HAP-1 (cell line): ENCODE results near the gene LITAFD.
A peak's percentile ranks its signal among the peaks of the same experiment; 100 is the strongest.
"Not testable (repeated sequence)": the region's sequence is repeated elsewhere in the genome, so short reads cannot be mapped to it uniquely, and the experiment has no call there.

Experiments used
- DNase-seq, 2 experiments: peaks; one replicate each; pipeline ENCODE4 v3.0.0-alpha.2; 2016 to 2020; ENCODE audit warnings: low spot score in 2 of 2
- H3K27me3 ChIP-seq: fragments of 250-450 bp; sonication (Bioruptor Pico); 2 replicates; pipeline ENCODE4 v1.5.1; 2020; ENCODE audit warnings: low read depth, mild to moderate bottlenecking, moderate library complexity
- H3K36me3 ChIP-seq: fragments of 250-450 bp; sonication (Bioruptor Pico); replicated peaks from 2 replicates; pipeline ENCODE4 v1.5.1; 2020; ENCODE audit warnings: mild to moderate bottlenecking
- H3K4me1 ChIP-seq: fragments of 250-450 bp; sonication (Bioruptor Pico); 2 replicates; pipeline ENCODE4 v1.5.1; 2020; ENCODE audit warnings: mild to moderate bottlenecking
- H3K4me3 ChIP-seq: fragments of 250-450 bp; sonication (Bioruptor Pico); 2 replicates; pipeline ENCODE4 v1.5.1; 2020; ENCODE audit warnings: mild to moderate bottlenecking, moderate library complexity
- H3K9me3 ChIP-seq: fragments of 250-450 bp; sonication (Bioruptor Pico); 2 replicates; pipeline ENCODE4 v1.5.1; 2020; ENCODE audit warnings: mild to moderate bottlenecking, moderate library complexity
- in situ Hi-C: fragments of 300-500 bp; cut with MboI; formaldehyde crosslinking; loops from 3 replicates; pipeline ENCODE4 v1.14.3; 2020; ENCODE audit warnings: low sequenced_read_pairs, inconsistent platforms, mixed read lengths

LITAFD gene

DNA sequence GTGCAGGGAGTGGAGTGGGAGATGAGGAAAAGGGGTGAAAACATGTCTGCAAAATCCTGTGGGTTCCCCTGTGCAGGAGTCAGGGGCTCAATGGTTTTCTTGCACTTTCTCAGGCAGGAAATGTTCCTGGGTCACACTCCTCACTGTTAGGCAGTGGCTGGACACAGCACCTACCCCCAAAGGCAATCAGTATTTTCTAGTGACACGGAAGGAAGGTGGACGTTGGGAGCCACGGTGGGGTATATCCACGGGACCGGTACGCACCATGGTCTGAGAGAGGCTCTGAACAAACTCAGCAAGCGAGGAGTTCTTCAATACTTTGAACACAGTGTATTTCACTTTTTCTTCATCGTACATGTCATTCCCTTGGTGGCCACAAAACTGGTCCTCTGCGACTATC lies 20.9 kb downstream of the LITAFD start:
- in situ Hi-C loops: no loop called here
- no peaks in the 10 kb centered on the region for H3K9me3 ChIP-seq
- no peak for DNase-seq
- no peaks in the 10 kb centered on the region for H3K4me1 ChIP-seq
- peaks cover 98% of the 10 kb centered on the region for H3K36me3 ChIP-seq
- H3K4me3 ChIP-seq: no peak overlapping the region
- no peaks in the 10 kb centered on the region for H3K27me3 ChIP-seq

- Histone ChIP-seq H3K4me3 (no peak overlapping the region), H3K9me3 (no peaks in the 10 kb centered on the region), H3K27me3 (no peaks in the 10 kb centered on the region), H3K4me1 (no peaks in the 10 kb centered on the region), H3K36me3 (peaks cover 98% of the 10 kb centered on the region)
- no peak for DNase-seq
- in situ Hi-C loops: no loop called here
These were observed 21.9 kb downstream of the LITAFD start for GRCh38 chr16:8904018-8904430.

DNA sequence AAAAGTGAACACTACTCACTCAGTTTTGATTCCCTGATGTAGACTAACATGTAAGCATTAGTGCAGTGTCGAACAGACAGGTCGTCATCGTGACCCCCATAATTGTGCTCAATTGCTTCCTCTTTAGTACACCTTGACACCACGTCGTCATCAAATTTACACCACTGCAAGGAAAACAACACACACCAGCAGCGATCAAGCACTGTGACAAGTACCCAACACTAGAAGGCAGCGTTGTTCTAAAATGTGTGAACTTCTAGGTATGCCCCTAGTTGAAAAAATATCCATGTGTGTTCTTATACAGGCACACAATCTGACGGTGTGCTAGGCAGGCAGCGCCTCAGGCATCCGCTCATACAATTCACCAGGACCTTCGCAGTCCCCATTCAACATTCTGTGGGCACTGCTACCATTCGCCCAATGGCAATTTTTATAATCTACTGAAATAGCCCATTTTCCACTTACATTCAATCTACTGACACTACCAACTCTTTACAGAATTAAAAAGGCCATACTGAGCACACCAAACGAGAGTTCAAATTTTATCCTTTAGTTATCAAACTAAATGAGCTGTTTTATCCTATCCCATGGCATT lies 23.1 kb downstream of the LITAFD start:
- no peaks in the 10 kb centered on the region for H3K4me1 ChIP-seq
- H3K36me3 ChIP-seq: peaks cover 97% of the 10 kb centered on the region
- H3K9me3 ChIP-seq: no peaks in the 10 kb centered on the region
- DNase-seq: peak; percentile 20 to 37
- no peaks in the 10 kb centered on the region for H3K27me3 ChIP-seq
- in situ Hi-C loops: no loop called here
- no peak overlapping the region for H3K4me3 ChIP-seq

DNA sequence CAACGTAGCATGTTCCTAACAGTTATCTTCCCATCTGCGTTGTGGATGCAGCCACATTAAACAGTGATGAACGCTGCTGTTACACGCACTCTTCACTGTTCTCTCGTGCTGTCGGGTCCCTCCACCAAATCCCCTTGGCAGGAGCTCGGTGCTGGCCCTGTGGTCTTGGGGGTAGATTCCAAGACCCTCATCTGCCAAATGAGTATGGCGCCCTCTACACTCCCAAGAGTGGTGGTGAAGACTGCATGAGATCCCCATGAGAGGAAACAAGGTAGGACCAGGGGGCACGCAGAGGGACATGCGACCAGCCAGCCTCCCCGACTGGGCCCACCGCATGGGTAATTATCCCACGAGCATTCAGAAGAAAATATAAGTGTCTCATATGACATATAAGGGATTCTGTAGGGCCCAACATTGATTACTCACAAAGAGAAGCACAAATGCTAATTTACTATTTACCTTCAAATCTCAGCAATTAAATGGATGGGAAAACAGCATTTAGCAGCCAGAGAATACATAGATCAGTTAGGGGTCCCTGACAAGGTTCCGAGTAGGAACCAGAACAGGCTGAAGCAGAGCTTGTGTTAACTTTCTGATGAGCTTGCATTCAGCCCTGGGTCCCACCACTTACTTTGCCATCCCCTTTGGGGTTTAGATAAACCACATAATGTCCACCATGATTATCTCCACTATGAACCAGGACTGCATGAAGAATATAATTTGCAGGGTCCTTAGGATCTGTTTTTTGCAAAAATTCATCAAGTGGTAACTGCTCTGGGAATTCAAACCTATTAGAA lies 23.8 kb downstream of the LITAFD start:
- H3K9me3 ChIP-seq: no peaks in the 10 kb centered on the region
- in situ Hi-C loops: no loop called here
- peaks cover 97% of the 10 kb centered on the region for H3K36me3 ChIP-seq
- no peak overlapping the region for H3K4me3 ChIP-seq
- no peaks in the 10 kb centered on the region for H3K27me3 ChIP-seq
- no peak for DNase-seq
- H3K4me1 ChIP-seq: no peaks in the 10 kb centered on the region

DNA sequence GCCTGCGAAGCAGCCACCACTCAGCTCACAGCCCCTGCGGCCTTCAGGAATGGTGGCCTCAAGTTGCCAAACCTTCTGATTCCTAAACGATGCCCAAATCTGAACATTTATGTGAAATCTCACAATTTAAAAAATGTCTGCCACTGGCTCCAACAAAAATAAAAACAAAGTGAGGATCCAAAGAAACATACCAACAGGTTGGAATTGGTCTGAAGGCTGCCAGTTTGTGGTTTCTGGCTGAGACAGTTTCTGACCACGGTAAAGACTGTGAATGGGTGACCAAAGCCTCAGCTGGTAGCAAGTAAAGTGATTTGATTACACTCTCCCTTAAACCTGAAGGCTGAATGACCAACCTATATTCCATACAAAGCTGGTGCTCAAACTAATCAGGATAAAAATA lies 24.9 kb downstream of the LITAFD start:
- in situ Hi-C loops: no loop called here
- no peak overlapping the region for H3K4me3 ChIP-seq
- no peaks in the 10 kb centered on the region for H3K27me3 ChIP-seq
- no peaks in the 10 kb centered on the region for H3K9me3 ChIP-seq
- DNase-seq: no peak
- no peaks in the 10 kb centered on the region for H3K4me1 ChIP-seq
- H3K36me3 ChIP-seq: peaks cover 97% of the 10 kb centered on the region

- no peak overlapping the region for H3K4me3 ChIP-seq
- no peaks in the 10 kb centered on the region for H3K9me3 ChIP-seq
- H3K4me1 ChIP-seq: no peaks in the 10 kb centered on the region
- no peak for DNase-seq
- peaks cover 97% of the 10 kb centered on the region for H3K36me3 ChIP-seq
- H3K27me3 ChIP-seq: no peaks in the 10 kb centered on the region
- in situ Hi-C loops: no loop called here
These were observed 26.8 kb downstream of the LITAFD start for GRCh38 chr16:8908810-8909468.

- no peak overlapping the region for H3K4me3 ChIP-seq
- no peak for DNase-seq
- no peaks in the 10 kb centered on the region for H3K4me1 ChIP-seq
- H3K36me3 ChIP-seq: peaks cover 97% of the 10 kb centered on the region
- in situ Hi-C loops: no loop called here
- no peaks in the 10 kb centered on the region for H3K27me3 ChIP-seq
- H3K9me3 ChIP-seq: no peaks in the 10 kb centered on the region
These were observed 28.7 kb downstream of the LITAFD start for GRCh38 chr16:8910811-8911210.

GRCh38 chr16:8912793-8913192 lies 30.6 kb downstream of the LITAFD start:
- peaks cover 94% of the 10 kb centered on the region for H3K36me3 ChIP-seq
- no peak overlapping the region for H3K4me3 ChIP-seq
- H3K4me1 ChIP-seq: peaks cover 7% of the 10 kb centered on the region
- DNase-seq: no peak
- no peaks in the 10 kb centered on the region for H3K27me3 ChIP-seq
- H3K9me3 ChIP-seq: no peaks in the 10 kb centered on the region
- in situ Hi-C loops: no loop called here

DNA sequence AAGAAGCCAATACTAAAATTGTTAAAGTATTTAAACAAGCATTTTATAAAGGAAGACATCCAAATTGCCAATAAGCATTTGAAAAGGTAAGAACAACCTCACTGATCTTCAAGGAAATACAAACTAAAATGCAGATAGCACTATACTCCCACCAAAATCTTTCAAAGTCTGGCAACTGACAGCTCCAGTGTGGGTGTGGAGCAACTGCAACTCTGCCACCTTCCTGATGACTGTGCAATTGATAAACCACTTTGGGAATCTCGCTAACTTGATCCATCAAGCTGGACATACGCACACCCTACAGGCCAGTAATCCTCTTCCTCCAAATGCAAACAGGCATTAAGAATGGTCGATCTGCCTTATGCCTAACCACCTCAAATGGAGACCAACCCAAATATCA lies 31.9 kb downstream of the LITAFD start:
- in situ Hi-C loops: no loop called here
- DNase-seq: no peak
- no peak overlapping the region for H3K4me3 ChIP-seq
- no peaks in the 10 kb centered on the region for H3K9me3 ChIP-seq
- H3K27me3 ChIP-seq: no peaks in the 10 kb centered on the region
- peaks cover 94% of the 10 kb centered on the region for H3K36me3 ChIP-seq
- H3K4me1 ChIP-seq: peaks cover 7% of the 10 kb centered on the region

DNA sequence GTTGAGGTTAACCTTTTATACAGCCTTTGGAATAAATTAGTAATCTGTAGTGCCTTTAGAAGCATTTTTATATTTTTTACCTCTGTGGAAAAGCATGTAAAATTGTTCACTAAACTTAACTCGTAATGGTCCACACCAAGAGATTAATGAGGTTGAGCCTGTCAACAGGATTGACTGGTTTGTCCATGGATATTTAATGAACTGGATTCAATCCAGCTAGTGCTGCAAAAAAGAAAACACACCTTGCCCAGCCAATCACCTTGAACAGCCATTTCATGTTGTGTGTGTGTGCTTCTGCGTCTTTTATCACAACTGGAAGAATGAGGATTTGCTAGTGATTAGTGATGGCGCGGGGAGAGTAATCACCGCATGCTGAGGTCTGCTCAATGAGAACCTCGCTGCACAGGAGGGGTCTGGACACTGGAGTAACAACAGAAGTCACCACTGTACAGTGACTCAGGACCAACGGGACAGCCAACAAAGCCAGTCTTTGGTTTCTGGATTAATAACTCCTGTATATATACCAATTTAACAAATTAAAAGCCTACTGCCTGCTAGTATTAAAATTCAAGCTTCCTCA lies 33.7 kb downstream of the LITAFD start:
- H3K27me3 ChIP-seq: no peaks in the 10 kb centered on the region

DNA sequence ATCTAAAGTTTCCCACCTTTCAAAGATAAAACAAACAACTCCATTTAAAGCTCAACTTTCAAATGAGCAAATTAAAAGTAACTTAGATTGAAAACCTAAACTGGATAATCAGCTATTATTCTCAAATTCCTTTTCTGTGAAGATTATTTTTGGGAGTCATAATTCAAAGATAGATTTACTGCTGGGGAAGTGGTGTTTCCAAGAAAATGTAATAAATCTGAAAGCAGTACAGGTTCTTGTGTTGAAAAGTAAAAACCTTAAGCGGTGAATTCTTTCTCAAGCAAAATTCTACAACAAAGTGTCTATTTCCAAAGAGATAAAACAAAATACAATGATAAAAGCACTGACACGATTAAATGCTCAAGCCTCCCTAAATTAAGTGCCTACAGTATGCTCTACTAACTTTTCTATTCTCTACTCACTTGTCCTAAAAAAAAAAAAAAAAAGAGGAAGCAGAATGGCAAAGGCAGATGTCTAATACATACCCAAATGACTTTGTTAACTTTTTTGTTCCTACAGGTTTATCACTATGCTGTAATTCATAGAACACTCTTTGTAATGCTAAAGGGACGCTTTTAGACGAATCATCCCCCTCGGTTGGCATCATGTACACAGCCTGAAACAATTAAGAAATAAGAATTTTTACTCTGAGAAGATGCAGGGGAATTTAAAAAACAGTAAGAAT lies 34.5 kb downstream of the LITAFD start:
- Histone ChIP-seq H3K36me3 (peaks cover 95% of the 10 kb centered on the region), H3K27me3 (no peaks in the 10 kb centered on the region), H3K9me3 (no peaks in the 10 kb centered on the region), H3K4me3 (no peak overlapping the region), H3K4me1 (peaks cover 16% of the 10 kb centered on the region)
- DNase-seq: peak in 1 of 2 experiments; percentile 51
- in situ Hi-C loops: no loop called here

More for the DNA sequence above, 33.7 kb downstream of the LITAFD start:
- peaks cover 95% of the 10 kb centered on the region for H3K36me3 ChIP-seq
- H3K9me3 ChIP-seq: no peaks in the 10 kb centered on the region
- in situ Hi-C loops: no loop called here
- DNase-seq: no peak
- no peak overlapping the region for H3K4me3 ChIP-seq
- peaks cover 14% of the 10 kb centered on the region for H3K4me1 ChIP-seq

DNA sequence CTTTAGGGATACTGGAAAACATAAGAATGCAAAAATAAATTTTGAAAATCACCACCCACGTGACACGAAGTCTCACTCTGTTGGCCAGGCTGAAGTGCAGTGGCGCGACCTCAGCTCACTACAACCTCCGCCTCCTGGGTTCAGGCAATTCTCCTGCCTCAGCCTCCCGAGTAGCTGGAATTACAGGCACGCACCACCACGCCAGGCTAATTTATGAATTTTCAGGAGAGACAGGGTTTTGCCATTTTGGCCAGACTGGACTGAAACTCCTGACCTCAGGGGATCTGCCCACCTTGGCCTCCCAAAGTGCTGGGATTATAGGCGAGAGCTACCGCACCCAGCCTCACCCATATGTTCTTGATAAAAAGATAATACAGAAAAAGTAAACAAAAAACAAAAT lies 35.2 kb downstream of the LITAFD start:
- H3K36me3 ChIP-seq: peaks cover 95% of the 10 kb centered on the region
- H3K4me3 ChIP-seq, H3K27me3 ChIP-seq, in situ Hi-C loops, H3K9me3 ChIP-seq, DNase-seq: not testable (repeated sequence)
- H3K4me1 ChIP-seq: peaks cover 16% of the 10 kb centered on the region

GRCh38 chr16:8919089-8919933 lies 37.2 kb downstream of the LITAFD start:
- Histone ChIP-seq H3K36me3 (peaks cover 92% of the 10 kb centered on the region), H3K9me3 (no peaks in the 10 kb centered on the region), H3K4me1 (peaks cover 16% of the 10 kb centered on the region), H3K4me3 (no peak overlapping the region), H3K27me3 (no peaks in the 10 kb centered on the region)
- DNase-seq: no peak
- in situ Hi-C loops: no loop called here
